ENCODE results near the gene MYBPC2. TPM values are rescaled to one million over a fixed set of nuclear protein-coding genes. Genes with fewer than 3 reads are reported as not detected.
A peak's percentile ranks its signal among the peaks of the same experiment; 100 is the strongest.

The MYBPC2 gene
- total RNA-seq, 2 experiments from 2014 or later, result 0.08 TPM; not detected in 1

DNA sequence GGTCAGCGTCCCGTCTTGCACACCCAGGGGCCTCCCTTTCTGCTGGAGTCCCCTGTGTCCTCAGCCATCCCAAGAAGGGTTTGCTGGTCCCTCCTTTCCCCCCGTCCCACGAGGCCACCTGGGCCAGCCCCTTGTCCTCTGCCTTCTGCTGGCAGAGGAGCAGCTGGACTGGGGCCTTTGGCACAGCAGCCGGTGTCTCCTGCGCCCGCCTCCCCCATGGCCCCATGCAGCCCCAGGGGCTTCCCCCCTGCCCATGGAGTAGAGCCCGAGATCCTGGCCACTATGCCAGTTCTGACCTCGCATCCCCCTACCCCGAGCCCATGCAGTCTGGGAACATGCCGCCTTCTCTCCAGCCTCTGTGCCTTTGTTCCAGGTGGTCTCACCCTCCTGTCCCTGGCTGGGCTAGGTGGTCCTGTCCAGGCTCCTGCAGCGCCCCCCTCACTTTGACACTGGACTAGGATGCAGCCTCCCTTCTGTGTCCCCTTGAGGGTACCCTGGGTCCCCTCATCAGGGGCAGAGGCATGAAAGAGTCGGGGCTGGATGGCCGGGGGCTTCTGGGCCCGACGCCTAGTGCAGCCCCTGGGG lies 49.7 kb downstream of the MYBPC2 start:
- ChIA-PET CTCF (no interaction called here), POLR2A (no interaction called here)
- TF ChIP-seq, protein P1, sequence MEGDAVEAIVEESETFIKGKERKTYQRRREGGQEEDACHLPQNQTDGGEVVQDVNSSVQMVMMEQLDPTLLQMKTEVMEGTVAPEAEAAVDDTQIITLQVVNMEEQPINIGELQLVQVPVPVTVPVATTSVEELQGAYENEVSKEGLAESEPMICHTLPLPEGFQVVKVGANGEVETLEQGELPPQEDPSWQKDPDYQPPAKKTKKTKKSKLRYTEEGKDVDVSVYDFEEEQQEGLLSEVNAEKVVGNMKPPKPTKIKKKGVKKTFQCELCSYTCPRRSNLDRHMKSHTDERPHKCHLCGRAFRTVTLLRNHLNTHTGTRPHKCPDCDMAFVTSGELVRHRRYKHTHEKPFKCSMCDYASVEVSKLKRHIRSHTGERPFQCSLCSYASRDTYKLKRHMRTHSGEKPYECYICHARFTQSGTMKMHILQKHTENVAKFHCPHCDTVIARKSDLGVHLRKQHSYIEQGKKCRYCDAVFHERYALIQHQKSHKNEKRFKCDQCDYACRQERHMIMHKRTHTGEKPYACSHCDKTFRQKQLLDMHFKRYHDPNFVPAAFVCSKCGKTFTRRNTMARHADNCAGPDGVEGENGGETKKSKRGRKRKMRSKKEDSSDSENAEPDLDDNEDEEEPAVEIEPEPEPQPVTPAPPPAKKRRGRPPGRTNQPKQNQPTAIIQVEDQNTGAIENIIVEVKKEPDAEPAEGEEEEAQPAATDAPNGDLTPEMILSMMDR (IDR thresholded peaks at IDR 0.05), result no peak
- DNase-seq (peak in 1 of 14 experiments; percentile 13), ATAC-seq (ENCODE audit: poor library complexity) (no peak)
- peaks cover 0 to 3% of the 10 kb centered on the region in 2 experiments for H3K9me3 ChIP-seq (ENCODE audit: control insufficient read depth in 1 of 2, insufficient read depth in 1 of 2, low read length in 2 of 2)
- Mint-ChIP-seq H3K4me3 (no peak overlapping the region), H3K4me1 (ENCODE audit: low read depth) (peaks cover 12% of the 10 kb centered on the region), H3K27me3 (no peaks in the 10 kb centered on the region), H3K9me3 (no peaks in the 10 kb centered on the region), H3K27ac (no peak overlapping the region), H3K36me3 (ENCODE audit: low read depth) (peaks cover 70% of the 10 kb centered on the region)
- intact Hi-C loops (cut with DNase I, micrococcal nuclease), result no loop called here
- H3K36me3 ChIP-seq (ENCODE audit: insufficient read depth, low read length), result peaks cover 52% of the 10 kb centered on the region
- H3K4me3 ChIP-seq (ENCODE audit: low read length), result no peak overlapping the region
- H3K4me1 ChIP-seq (ENCODE audit: insufficient read depth, low read length), result peaks cover 30% of the 10 kb centered on the region
- no peaks in the 10 kb centered on the region for H3K27me3 ChIP-seq (ENCODE audit: control insufficient read depth in 1 of 2, insufficient read depth in 2 of 2, low read length in 2 of 2)
- no peak overlapping the region for H3K27ac ChIP-seq (ENCODE audit: low read depth in 1 of 2, low read length in 2 of 2)

DNA sequence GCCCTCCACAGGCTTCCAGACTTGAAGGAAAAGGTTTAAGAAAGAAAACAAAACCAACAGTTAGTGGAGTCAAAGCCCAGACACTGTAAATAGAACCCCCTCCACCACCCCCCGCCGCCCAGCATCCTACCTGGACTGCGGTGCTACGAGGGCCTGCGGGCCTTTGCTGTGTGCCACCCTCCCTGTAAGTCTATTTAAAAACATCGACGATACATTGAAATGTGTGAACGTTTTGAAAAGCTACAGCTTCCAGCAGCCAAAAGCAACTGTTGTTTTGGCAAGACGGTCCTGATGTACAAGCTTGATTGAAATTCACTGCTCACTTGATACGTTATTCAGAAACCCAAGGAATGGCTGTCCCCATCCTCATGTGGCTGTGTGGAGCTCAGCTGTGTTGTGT lies 50.2 kb downstream of the MYBPC2 start:
- Histone ChIP-seq H3K27ac (ENCODE audit: low read depth in 1 of 2, low read length in 2 of 2) (no peak overlapping the region), H3K27me3 (ENCODE audit: control insufficient read depth in 1 of 2, insufficient read depth in 2 of 2, low read length in 2 of 2) (no peaks in the 10 kb centered on the region), H3K4me3 (ENCODE audit: low read length) (no peak overlapping the region), H3K9me3 (ENCODE audit: control insufficient read depth in 1 of 2, insufficient read depth in 1 of 2, low read length in 2 of 2) (peaks cover 0 to 3% of the 10 kb centered on the region in 2 experiments), H3K4me1 (ENCODE audit: insufficient read depth, low read length) (peaks cover 29% of the 10 kb centered on the region), H3K36me3 (ENCODE audit: insufficient read depth, low read length) (peaks cover 51% of the 10 kb centered on the region)
- ChIA-PET POLR2A (no interaction called here), CTCF (no interaction called here)
- H3K36me3 Mint-ChIP-seq (ENCODE audit: low read depth), result peaks cover 64% of the 10 kb centered on the region
- intact Hi-C loops (cut with DNase I, micrococcal nuclease), result no loop called here
- H3K4me3 Mint-ChIP-seq, result no peak overlapping the region
- no peak for DNase-seq
- H3K9me3 Mint-ChIP-seq, result no peaks in the 10 kb centered on the region
- no peak for ATAC-seq (ENCODE audit: poor library complexity)
- no peaks in the 10 kb centered on the region for H3K27me3 Mint-ChIP-seq
- TF ChIP-seq, protein P1 (IDR thresholded peaks at IDR 0.05), result no peak
- H3K27ac Mint-ChIP-seq, result peak overlapping the region; percentile 6
- H3K4me1 Mint-ChIP-seq (ENCODE audit: low read depth), result peaks cover 7% of the 10 kb centered on the region

DNA sequence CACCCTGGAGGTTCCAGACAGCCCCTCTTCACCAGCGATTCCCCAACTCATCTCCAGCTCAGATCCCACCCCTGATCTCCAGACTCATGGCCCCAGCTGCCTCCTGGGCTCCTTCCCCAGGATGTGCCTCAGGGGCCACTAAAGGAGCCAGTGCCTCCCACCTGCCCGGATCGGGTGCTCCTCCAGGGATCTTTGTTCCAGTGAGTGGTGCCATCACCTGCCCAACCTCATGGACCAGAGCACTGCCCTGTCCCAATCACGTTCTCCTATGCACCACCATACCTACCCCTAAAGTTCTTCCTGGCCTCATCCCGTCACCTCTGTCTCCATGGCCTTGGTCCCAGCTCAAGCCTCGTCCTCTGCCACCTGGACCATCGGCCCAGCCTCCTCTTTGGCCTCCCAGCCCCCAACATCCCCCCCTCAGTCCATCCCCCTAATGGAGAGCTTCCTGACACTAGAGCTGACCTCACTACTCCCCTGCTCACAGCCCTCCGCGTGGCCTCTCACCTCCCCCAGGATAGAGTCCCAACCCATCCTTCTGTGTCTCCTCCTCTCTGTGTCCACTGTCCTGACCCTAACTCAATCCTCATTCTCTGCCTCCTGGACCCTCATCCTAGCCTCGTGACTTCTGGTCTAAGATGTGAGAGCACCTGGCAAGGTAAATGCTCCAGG lies 52.7 kb downstream of the MYBPC2 start:
- ChIA-PET CTCF (no interaction called here), POLR2A (no interaction called here)
- Mint-ChIP-seq H3K36me3 (ENCODE audit: low read depth) (peaks cover 61% of the 10 kb centered on the region), H3K4me1 (ENCODE audit: low read depth) (peaks cover 18% of the 10 kb centered on the region), H3K27me3 (no peaks in the 10 kb centered on the region), H3K27ac (no peak overlapping the region), H3K9me3 (no peaks in the 10 kb centered on the region), H3K4me3 (no peak overlapping the region)
- Histone ChIP-seq H3K9me3 (ENCODE audit: control insufficient read depth in 1 of 2, insufficient read depth in 1 of 2, low read length in 2 of 2) (peaks cover 0 to 3% of the 10 kb centered on the region in 2 experiments), H3K36me3 (ENCODE audit: insufficient read depth, low read length) (peaks cover 27% of the 10 kb centered on the region), H3K4me1 (ENCODE audit: insufficient read depth, low read length) (peaks cover 9% of the 10 kb centered on the region), H3K27ac (ENCODE audit: low read depth in 1 of 2, low read length in 2 of 2) (no peak overlapping the region), H3K27me3 (ENCODE audit: control insufficient read depth in 1 of 2, insufficient read depth in 2 of 2, low read length in 2 of 2) (no peaks in the 10 kb centered on the region), H3K4me3 (ENCODE audit: low read length) (no peak overlapping the region)
- ATAC-seq (ENCODE audit: poor library complexity) (no peak), DNase-seq (peak in 1 of 14 experiments; percentile 15)
- intact Hi-C loops (cut with DNase I, micrococcal nuclease), result no loop called here
- TF ChIP-seq, protein P1 (IDR thresholded peaks at IDR 0.05), result no peak
